ENCODE results near the gene EXOSC7. TPM values are rescaled to one million over a fixed set of nuclear protein-coding genes. Genes with fewer than 3 reads are reported as not detected.

EXOSC7 gene
- total RNA-seq, 1 experiment from 2014 or later = 88.7 TPM

DNA sequence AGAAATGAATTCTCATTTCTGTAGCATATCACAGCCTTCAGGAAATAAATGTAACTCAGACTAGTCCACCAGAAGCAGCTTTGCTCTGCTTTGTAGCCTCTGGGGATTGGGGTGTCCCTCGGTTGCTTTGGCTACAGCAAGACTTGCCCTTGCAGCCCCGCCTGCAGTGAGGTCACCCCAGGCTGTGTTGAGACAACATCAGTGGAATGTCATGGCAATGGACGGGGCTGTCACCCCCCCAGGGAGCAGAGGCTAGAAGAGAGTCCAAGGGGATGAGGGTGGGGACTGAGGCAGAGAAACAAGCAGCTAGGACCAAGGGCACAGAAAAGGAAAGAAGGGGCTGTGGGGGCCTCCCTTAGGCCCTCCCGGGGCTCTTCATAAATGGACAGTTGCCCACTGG, 50.9 kb downstream of the EXOSC7 start:
- H3K56ac ChIP-seq (ENCODE audit: insufficient read length, low read depth, low read length) = no peak overlapping the region
- H4K20me1 ChIP-seq (ENCODE audit: control insufficient read depth, insufficient read depth, insufficient read length) = no peaks in the 10 kb centered on the region
- no peak overlapping the region for H3K4ac ChIP-seq (ENCODE audit: low read depth, low read length)
- no peaks in the 10 kb centered on the region for H3K9me3 ChIP-seq (ENCODE audit: control insufficient read depth, low read depth, low read length)
- no peak overlapping the region for H3K27ac ChIP-seq (ENCODE audit: insufficient read length, low read depth, low read length)
- H3K9ac ChIP-seq (ENCODE audit: extremely low read depth, insufficient read length, low read length) = no peak overlapping the region
- no peak overlapping the region for H3K23ac ChIP-seq (ENCODE audit: insufficient read length, low read depth, low read length)
- Mint-ChIP-seq H3K4me1 (peaks cover 5% of the 10 kb centered on the region in 2 experiments), H3K27ac (no peak overlapping the region), H3K9me3 (no peaks in the 10 kb centered on the region), H3K4me3 (no peak overlapping the region), H3K36me3 (ENCODE audit: insufficient read depth in 1 of 3, low read depth in 3 of 3) (no peaks in the 10 kb centered on the region), H3K27me3 (ENCODE audit: low read depth) (peaks cover 22% of the 10 kb centered on the region)
- H2BK20ac ChIP-seq (ENCODE audit: low read depth, low read length, poor library complexity, severe bottlenecking) = no peak overlapping the region
- 0 out of 2 replicates have a peak overlapping the region, but pooled peaks have one; percentile 22 for H3K14ac ChIP-seq (ENCODE audit: insufficient read depth, low read length)
- no peak overlapping the region for H3K18ac ChIP-seq (ENCODE audit: insufficient read length, low read depth, low read length)
- H4K8ac ChIP-seq (replicated peaks; ENCODE audit: insufficient read length, low read depth, low read length) = no peak overlapping the region
- TF ChIP-seq, protein P1, sequence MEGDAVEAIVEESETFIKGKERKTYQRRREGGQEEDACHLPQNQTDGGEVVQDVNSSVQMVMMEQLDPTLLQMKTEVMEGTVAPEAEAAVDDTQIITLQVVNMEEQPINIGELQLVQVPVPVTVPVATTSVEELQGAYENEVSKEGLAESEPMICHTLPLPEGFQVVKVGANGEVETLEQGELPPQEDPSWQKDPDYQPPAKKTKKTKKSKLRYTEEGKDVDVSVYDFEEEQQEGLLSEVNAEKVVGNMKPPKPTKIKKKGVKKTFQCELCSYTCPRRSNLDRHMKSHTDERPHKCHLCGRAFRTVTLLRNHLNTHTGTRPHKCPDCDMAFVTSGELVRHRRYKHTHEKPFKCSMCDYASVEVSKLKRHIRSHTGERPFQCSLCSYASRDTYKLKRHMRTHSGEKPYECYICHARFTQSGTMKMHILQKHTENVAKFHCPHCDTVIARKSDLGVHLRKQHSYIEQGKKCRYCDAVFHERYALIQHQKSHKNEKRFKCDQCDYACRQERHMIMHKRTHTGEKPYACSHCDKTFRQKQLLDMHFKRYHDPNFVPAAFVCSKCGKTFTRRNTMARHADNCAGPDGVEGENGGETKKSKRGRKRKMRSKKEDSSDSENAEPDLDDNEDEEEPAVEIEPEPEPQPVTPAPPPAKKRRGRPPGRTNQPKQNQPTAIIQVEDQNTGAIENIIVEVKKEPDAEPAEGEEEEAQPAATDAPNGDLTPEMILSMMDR (conservative IDR thresholded peaks at IDR 0.05) = no peak
- H3K23me2 ChIP-seq (ENCODE audit: insufficient read length, low read depth, low read length, poor library complexity, severe bottlenecking) = no peaks in the 10 kb centered on the region
- H2AK5ac ChIP-seq (ENCODE audit: insufficient read length, low read length) = no peak overlapping the region
- H2BK15ac ChIP-seq (ENCODE audit: low read depth, low read length) = 0 out of 2 replicates have a peak overlapping the region, but pooled peaks have one; percentile 43
- H3K79me2 ChIP-seq (ENCODE audit: insufficient read depth, low read length) = no peaks in the 10 kb centered on the region
- H2BK5ac ChIP-seq (ENCODE audit: insufficient read length, low read length) = no peak overlapping the region
- no peaks in the 10 kb centered on the region for H3K4me1 ChIP-seq (ENCODE audit: insufficient read depth, low read length)
- H2BK120ac ChIP-seq (ENCODE audit: low read depth, low read length, poor library complexity, severe bottlenecking) = no peak overlapping the region
- H3K79me1 ChIP-seq (ENCODE audit: insufficient read depth, low read depth, low read length, poor library complexity, severe bottlenecking) = no peaks in the 10 kb centered on the region
- H3K4me2 ChIP-seq (ENCODE audit: insufficient read depth, insufficient read length, low read length) = no peak overlapping the region
- WGBS (ENCODE audit: extremely low coverage, insufficient read length, low lambda C conversion rate) = no CpG with 5 or more reads among the region's 4 CpGs
- no peaks in the 10 kb centered on the region for H3K27me3 ChIP-seq (ENCODE audit: insufficient read depth, low read length)
- H3T11ph ChIP-seq (ENCODE audit: low read length) = no peak overlapping the region
- no peak overlapping the region for H2AFZ ChIP-seq (ENCODE audit: low read length)
- H4K91ac ChIP-seq (ENCODE audit: insufficient read length, low read depth, low read length) = no peak overlapping the region
- no peak overlapping the region for H4K5ac ChIP-seq (ENCODE audit: insufficient read length, low read depth, low read length)
- no peak overlapping the region for H2BK12ac ChIP-seq (ENCODE audit: insufficient read length, low read depth, low read length)
- DNase-seq = no peak
